Sigmoid colon (tissue), 7 donors: Measurements from ENCODE around the gene GPR18. TPM values are rescaled to one million over a fixed set of nuclear protein-coding genes. Genes with fewer than 3 reads are reported as not detected.

Source experiments
- DNase-seq: peaks from one replicate; pipeline ENCODE4 v3.0.0-alpha.2; 2019
- H3K27ac ChIP-seq, 4 donors: fragments of 200-600 bp; sonication (generic); one replicate each; pipeline ENCODE4 v1.5.1; 2016 to 2019; ENCODE audit warnings: mild to moderate bottlenecking in 1 of 4
- H3K27me3 ChIP-seq, 3 donors: fragments of 200-600 bp; sonication (generic); one replicate each; pipeline ENCODE4 v1.5.1; 2019; ENCODE audit warnings: mild to moderate bottlenecking in 1 of 3
- H3K36me3 ChIP-seq, 4 donors: fragments of 200-600 bp; sonication (generic); one replicate each; pipeline ENCODE4 v1.5.1; 2016 to 2019
- H3K4me1 ChIP-seq, 4 donors: fragments of 200-600 bp; sonication (generic); one replicate each; pipeline ENCODE4 v1.5.1; 2017 to 2019
- H3K4me3 ChIP-seq, 4 donors: fragments of 200-600 bp; sonication (generic); one replicate each; pipeline ENCODE4 v1.5.1; 2017 to 2019; ENCODE audit warnings: mild to moderate bottlenecking in 2 of 4, moderate library complexity in 1 of 4
- H3K9me3 ChIP-seq, 4 donors: fragments of 200-600 bp in 3 of 4; sonication (generic) in 3 of 4; one replicate each; pipeline versions ENCODE4 v1.5.1 to v1.6.1; 2013 to 2019
- CTCF ChIP-seq, 4 experiments: fragments of 450-650 bp in 3 of 4; fragments of 200-600 bp in 1 of 4; IDR thresholded peaks; one replicate each; pipeline ENCODE4 v1.5.1; 2016 to 2019; ENCODE audit warnings: antibody characterized with exemption in 4 of 4, mild to moderate bottlenecking in 3 of 4, moderate library complexity in 2 of 4
- EP300 ChIP-seq, 4 donors: sonication (generic); formaldehyde crosslinking; IDR thresholded peaks; one replicate each; pipeline ENCODE4 v1.6.1; 2017; ENCODE audit warnings: antibody characterized with exemption in 4 of 4
- POLR2A ChIP-seq, 2 donors: fragments of 450-650 bp; IDR thresholded peaks; one replicate each; pipeline ENCODE4 v1.6.1; 2016; ENCODE audit warnings: antibody characterized with exemption in 2 of 2, mild to moderate bottlenecking in 2 of 2, moderate library complexity in 2 of 2
- POLR2AphosphoS5 ChIP-seq, 4 donors: sonication (generic); formaldehyde crosslinking; IDR thresholded peaks; one replicate each; pipeline ENCODE4 v1.6.1; 2017; ENCODE audit warnings: antibody characterized with exemption in 4 of 4
- WGBS, 2 donors: extraction: QIAGEN DNeasy Blood & Tissue Kit; methylation state at CpG; one replicate each; pipeline ENCODE4 v1.1.7; 2013; 5-methylcytosine and 5-hydroxymethylcytosine counted together
- intact Hi-C: fragments of 100-400 bp; cut with DNase I; formaldehyde crosslinking; loops from one replicate; pipeline ENCODE4 v1.15.1; 2023
- polyA plus RNA-seq, 3 donors: library from polyadenylated mRNA; stranded (reverse); fragments of 200-250 nt; gene quantifications; one replicate each; pipeline ENCODE4 v1.2.3, GENCODE V29; 2013
- total RNA-seq, 4 donors: library from RNA; depleted of rRNA; stranded (reverse); fragments of >200 nt; gene quantifications; one replicate each; pipeline ENCODE4 v1.1.0, GENCODE V29; 2016
- donor health status: healthy with polysubstance abuse.
- donor health status: Bipolar disorder and iron deficiency.
- donor health status: healthy.

GPR18 gene
- total and polyA plus RNA-seq, 7 donors: 0.83 to 7.5 TPM; not detected in 5

DNA sequence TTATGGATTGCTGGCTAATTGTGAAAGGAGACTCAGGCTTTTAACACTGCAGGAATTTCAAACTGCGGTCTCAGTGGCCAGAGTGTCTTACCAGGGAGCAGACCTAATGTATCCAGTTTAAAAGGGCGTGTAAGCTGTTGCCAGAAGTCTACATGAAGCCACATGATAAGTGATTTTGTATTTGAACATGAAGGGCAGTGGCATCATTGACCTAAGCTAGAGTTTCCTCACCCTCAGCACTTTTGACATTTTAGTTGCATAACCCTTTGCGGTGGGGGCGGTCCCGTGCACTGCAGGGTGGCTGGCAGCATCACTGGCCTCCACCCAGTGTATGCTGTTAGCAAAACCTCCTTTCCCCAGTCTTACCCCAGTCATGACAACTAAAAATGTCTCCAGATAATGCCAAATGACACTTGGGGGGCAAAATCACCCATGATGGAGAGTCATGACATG is 23.7 kb upstream of the GPR18 start:
- Histone ChIP-seq H3K4me3 (no peak overlapping the region), H3K4me1 (peaks cover 0 to 31% (median 11%) of the 10 kb centered on the region in 4 donors), H3K9me3 (no peaks in the 10 kb centered on the region), H3K36me3 (no peaks in the 10 kb centered on the region), H3K27ac (peak overlapping the region; percentile 19 to 55 (median 50)), H3K27me3 (no peaks in the 10 kb centered on the region)
- intact Hi-C loops: no loop called here
- TF ChIP-seq EP300 (IDR thresholded peaks at IDR 0.05) (peak in 1 of 4 donors; percentile 50), POLR2AphosphoS5 (IDR thresholded peaks at IDR 0.05) (peak in 2 of 4 donors; percentile 55 to 61), POLR2A (IDR thresholded peaks at IDR 0.05) (no peak)
- peak; percentile 78 for DNase-seq
- 65 to 87% methylated on average over 5 of the region's 5 CpGs for WGBS, 2 donors

- no peak for DNase-seq
- no peaks in the 10 kb centered on the region for H3K36me3 ChIP-seq
- intact Hi-C loops: no loop called here
- TF ChIP-seq POLR2A (IDR thresholded peaks at IDR 0.05) (no peak), CTCF (IDR thresholded peaks at IDR 0.05) (no peak), EP300 (IDR thresholded peaks at IDR 0.05) (peak in 2 of 4 donors; percentile 49 to 50), POLR2AphosphoS5 (IDR thresholded peaks at IDR 0.05) (peak in 2 of 4 donors; percentile 49 to 68)
- H3K27me3 ChIP-seq: no peaks in the 10 kb centered on the region
- H3K4me1 ChIP-seq: peaks cover 0 to 18% (median 6%) of the 10 kb centered on the region in 4 donors
- no peaks in the 10 kb centered on the region for H3K9me3 ChIP-seq
- no peak overlapping the region for H3K4me3 ChIP-seq
- peak overlapping the region in 2 of 4 donors; percentile 53 to 55 for H3K27ac ChIP-seq
- 40 to 66% methylated on average over 3 of the region's 3 CpGs for WGBS, 2 donors
These were observed 22.0 kb upstream of the GPR18 start for GRCh38 chr13:99280166-99280565.

GRCh38 chr13:99279637-99280036 is 21.5 kb upstream of the GPR18 start:
- 81 to 93% methylated on average over 2 of the region's 2 CpGs for whole genome bisulfite sequencing, 2 donors
- H3K36me3 ChIP-seq: no peaks in the 10 kb centered on the region
- H3K9me3 ChIP-seq: no peaks in the 10 kb centered on the region
- intact Hi-C loops: no loop called here
- H3K4me1 ChIP-seq: peaks cover 0 to 18% (median 6%) of the 10 kb centered on the region in 4 donors
- no peak for DNase-seq
- no peak overlapping the region for H3K4me3 ChIP-seq
- TF ChIP-seq EP300 (IDR thresholded peaks at IDR 0.05): no peak
- TF ChIP-seq POLR2A (IDR thresholded peaks at IDR 0.05): no peak
- no peak for TF ChIP-seq POLR2AphosphoS5 (IDR thresholded peaks at IDR 0.05)
- TF ChIP-seq CTCF (IDR thresholded peaks at IDR 0.05): no peak
- peak overlapping the region in 2 of 4 donors; percentile 2 to 16 for H3K27ac ChIP-seq
- H3K27me3 ChIP-seq: no peaks in the 10 kb centered on the region

DNA sequence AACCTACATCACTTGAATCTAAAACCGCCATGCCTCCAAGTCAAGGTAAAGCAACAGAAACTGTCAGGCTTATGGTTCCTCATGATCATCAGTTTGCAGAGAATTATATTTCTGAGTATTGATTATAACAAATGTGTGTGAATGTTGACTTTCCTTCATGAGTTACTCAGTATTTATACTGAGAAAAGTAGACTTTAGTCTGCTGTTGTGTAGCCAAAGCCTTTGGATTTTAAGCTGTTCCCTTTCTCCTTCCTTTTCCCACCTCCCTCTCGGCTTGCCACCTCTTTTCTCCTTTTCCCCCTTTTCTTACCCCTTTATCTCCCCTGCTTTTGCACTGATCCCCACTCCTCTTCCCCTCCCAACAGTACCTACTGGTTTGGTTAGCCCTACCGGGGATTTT is 20.7 kb upstream of the GPR18 start:
- H3K9me3 ChIP-seq: no peaks in the 10 kb centered on the region
- WGBS, 2 donors: 75 to 88% methylated on average over 3 of the region's 3 CpGs
- H3K4me1 ChIP-seq: peaks cover 0 to 18% (median 6%) of the 10 kb centered on the region in 4 donors
- H3K27me3 ChIP-seq: no peaks in the 10 kb centered on the region
- no peak for DNase-seq
- intact Hi-C loops: no loop called here
- no peak for TF ChIP-seq POLR2AphosphoS5 (IDR thresholded peaks at IDR 0.05)
- TF ChIP-seq CTCF (IDR thresholded peaks at IDR 0.05): no peak
- no peak for TF ChIP-seq EP300 (IDR thresholded peaks at IDR 0.05)
- TF ChIP-seq POLR2A (IDR thresholded peaks at IDR 0.05): no peak
- H3K36me3 ChIP-seq: no peaks in the 10 kb centered on the region
- no peak overlapping the region for H3K27ac ChIP-seq
- H3K4me3 ChIP-seq: no peak overlapping the region

DNA sequence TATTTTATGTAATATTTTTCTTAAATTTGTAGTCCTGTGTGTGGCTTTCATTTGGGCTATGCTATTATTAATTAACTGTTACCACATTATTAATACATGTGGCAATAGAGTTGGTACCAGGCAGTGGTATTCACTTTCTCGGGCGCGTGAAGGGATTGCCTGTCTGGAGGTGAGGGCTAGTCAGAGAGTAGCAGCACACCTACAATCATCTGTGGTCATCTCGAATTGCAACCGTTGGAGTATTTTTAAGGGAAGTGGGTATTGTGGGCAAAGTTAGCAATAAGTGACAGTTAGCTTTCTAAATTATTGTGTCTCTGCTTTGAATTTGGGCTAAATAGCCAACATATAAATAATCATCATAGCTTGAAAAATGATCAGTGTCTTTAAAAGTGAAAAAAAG is 20.0 kb upstream of the GPR18 start:
- no peaks in the 10 kb centered on the region for H3K27me3 ChIP-seq
- peaks cover 0 to 16% (median 6%) of the 10 kb centered on the region in 4 donors for H3K4me1 ChIP-seq
- H3K9me3 ChIP-seq: no peaks in the 10 kb centered on the region
- intact Hi-C loops: no loop called here
- 67 to 93% methylated on average over 5 of the region's 5 CpGs for WGBS, 2 donors
- H3K36me3 ChIP-seq: no peaks in the 10 kb centered on the region
- no peak for TF ChIP-seq POLR2A (IDR thresholded peaks at IDR 0.05)
- no peak for TF ChIP-seq CTCF (IDR thresholded peaks at IDR 0.05)
- no peak for TF ChIP-seq POLR2AphosphoS5 (IDR thresholded peaks at IDR 0.05)
- H3K4me3 ChIP-seq: no peak overlapping the region
- no peak for DNase-seq
- H3K27ac ChIP-seq: peak overlapping the region in 1 of 4 donors; percentile 13
